DMS 273 (cell line): ENCODE data around the gene NKX6-2.
"Not testable (repeated sequence)": the region's sequence is repeated elsewhere in the genome, so short reads cannot be mapped to it uniquely, and the experiment has no call there.

Experiments
- DNase-seq: peaks from one replicate; lab custom pipeline; 2025; ENCODE audit not compliant: unreplicated experiment; lab: John Stamatoyannopoulos, UW

NKX6-2 gene

GRCh38 chr10:132783940-132784865 is 1.7 kb downstream of the NKX6-2 start:
- DNase-seq = no peak

DNA sequence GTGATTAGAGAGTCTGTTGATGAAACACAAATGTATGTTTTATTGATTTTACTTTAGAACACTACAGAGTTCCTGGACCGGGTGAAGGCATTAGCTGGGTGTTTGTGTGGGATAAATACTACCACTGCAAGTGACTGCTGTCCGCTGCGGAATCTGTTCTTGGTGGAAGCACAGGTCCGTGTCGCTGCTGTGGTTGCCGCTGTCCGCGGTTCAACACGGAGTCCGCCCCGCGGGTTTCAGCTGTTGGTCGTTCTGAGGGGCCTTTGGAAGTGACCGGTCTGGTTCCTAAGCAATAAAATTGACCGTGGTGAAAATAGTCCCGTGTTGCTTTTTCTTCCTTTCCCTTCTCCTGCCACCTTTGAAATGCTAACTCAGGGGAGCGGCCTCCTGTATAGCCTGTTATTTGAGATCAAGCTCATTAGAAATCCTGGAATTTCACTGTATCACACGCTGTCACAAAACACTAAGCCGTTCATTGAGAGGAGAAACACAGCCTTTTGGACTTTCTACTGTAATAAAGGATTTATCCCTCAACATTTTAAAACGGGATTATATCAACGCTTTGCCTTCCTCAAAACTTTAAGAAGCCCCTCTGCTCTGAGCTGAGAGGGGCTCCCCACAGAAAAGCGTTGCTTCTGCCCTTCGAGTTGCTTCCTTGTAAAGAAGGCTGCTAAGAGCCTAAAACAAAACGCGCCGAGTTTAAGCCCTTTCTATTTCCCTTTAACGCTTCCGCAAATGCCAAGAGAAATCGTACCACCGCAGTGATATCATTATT is 2.6 kb downstream of the NKX6-2 start:
- DNase-seq = no peak

- DNase-seq = no peak
Observed at GRCh38 chr10:132781556-132781955, 4.4 kb downstream of the NKX6-2 start.

DNA sequence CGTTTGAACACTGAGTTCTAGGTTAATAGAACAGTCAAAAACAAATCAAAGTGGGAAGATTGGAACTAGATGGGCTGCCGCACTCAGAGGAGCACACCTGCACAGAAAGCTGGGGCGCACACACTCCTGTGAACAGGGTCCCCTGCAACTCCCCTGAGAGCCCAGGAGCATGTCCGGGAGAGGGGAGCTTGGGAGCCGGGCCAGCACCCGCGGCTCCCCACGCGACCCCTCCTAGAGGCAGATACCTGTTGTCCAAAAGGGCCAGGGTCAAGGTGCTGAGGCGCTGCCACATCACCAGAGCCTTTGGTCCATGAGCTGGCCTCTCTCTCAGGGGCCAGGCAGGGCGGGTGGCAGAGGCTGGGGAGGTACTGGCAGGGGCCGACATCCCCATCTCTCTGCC is 5.6 kb downstream of the NKX6-2 start:
- no peak for DNase-seq

DNA sequence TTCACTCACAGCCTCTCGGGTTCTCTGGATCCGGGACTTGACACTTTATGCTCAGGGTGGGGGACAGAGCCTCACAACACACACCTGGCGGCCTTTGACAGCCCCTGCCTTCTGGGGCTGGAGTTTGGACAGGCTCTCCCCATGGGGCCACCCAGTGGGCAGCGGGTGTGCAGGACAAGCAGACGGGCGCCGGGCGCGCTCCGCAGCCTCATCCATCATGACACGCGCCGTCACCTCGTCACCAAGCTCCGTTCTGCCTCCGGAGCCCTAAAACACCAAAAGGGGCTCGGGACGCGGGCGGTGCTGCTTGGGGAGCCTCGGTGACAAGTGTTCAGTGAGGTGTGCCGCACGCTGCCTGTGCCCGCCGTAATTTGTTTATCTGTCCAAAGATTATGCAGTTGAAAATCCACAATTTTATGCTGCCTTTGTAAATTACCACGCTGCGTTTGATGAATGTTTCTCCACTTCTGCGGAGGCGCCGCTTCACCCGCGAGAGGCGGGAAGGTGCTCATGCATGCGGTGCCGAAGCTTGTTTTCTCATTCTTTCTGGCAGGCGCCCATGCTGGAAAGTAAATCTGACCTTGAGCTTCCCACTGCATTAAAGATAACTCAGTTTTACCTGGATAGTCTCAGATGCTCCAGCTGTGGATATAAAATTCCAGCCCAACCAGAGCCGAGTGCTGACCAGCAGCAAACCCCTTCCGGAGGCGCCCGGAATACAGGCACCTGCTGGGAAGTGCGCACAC is 6.2 kb downstream of the NKX6-2 start:
- DNase-seq = no peak

GRCh38 chr10:132777441-132777840 is 8.5 kb downstream of the NKX6-2 start:
- DNase-seq = no peak

DNA sequence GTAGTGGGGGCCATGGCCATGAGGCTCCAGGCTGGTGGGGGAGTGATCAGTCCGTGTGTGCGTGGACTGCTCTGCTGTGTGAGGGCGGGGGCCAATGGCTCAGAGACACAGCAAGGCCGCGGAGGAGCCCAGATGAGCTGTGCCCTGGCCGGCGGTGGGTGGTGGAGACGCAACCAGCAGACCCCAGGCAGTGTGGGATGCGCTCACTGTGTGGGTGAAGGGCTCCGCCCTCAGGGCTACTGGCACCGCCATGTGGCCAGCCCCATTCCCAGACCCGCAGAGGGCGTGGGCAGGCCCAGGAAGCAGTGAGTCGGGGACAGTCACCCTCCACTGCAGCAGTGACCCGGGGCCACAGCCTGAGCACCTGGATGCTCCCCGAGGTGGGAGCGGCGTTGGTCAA is 9.1 kb downstream of the NKX6-2 start:
- no peak for DNase-seq

DNA sequence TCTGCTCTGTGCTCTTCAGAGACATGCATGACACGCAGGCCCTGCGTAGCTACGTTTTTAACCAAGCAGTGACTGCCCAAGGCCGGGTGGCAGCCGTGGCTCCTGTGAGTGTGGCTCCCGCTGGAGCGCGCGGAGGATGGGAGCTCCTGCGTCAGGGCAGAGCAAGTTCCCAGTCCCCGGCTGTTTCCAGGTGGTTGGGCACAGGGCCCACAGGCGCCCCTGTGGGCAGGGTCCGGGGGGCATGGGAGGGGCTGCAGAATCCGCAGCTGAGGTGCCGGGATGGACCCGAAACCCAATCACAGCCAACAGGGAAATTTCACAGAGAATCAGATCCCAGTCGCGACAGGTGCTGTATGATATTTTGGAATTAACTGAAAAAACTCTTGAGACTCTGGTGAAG is 9.8 kb downstream of the NKX6-2 start:
- no peak for DNase-seq

GRCh38 chr10:132774902-132775863 is 10.8 kb downstream of the NKX6-2 start:
- DNase-seq = peak; percentile 21

GRCh38 chr10:132774181-132774901 is 11.6 kb downstream of the NKX6-2 start:
- no peak for DNase-seq

DNA sequence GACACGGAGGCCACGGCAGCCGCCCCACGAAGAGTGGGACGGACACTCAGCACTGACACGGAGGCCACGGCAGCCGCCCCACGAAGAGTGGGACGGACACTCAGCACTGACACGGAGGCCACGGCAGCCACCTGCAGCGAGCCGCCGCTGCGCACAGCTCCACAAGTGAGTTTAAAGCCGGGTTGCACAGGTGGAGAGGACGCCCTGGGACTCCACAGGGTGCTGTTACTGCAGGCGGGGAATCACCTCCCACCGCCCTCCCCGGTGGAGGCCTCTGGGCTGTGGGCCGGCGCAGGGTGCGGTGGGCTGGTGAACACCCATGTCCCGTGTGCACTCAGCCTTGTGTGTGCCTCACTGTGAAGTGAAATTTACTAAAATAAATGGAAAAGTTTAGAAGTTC is 13.1 kb downstream of the NKX6-2 start:
- not testable (repeated sequence) for DNase-seq

- DNase-seq = no peak
Observed at GRCh38 chr10:132770061-132771021, 15.6 kb downstream of the NKX6-2 start.

DNA sequence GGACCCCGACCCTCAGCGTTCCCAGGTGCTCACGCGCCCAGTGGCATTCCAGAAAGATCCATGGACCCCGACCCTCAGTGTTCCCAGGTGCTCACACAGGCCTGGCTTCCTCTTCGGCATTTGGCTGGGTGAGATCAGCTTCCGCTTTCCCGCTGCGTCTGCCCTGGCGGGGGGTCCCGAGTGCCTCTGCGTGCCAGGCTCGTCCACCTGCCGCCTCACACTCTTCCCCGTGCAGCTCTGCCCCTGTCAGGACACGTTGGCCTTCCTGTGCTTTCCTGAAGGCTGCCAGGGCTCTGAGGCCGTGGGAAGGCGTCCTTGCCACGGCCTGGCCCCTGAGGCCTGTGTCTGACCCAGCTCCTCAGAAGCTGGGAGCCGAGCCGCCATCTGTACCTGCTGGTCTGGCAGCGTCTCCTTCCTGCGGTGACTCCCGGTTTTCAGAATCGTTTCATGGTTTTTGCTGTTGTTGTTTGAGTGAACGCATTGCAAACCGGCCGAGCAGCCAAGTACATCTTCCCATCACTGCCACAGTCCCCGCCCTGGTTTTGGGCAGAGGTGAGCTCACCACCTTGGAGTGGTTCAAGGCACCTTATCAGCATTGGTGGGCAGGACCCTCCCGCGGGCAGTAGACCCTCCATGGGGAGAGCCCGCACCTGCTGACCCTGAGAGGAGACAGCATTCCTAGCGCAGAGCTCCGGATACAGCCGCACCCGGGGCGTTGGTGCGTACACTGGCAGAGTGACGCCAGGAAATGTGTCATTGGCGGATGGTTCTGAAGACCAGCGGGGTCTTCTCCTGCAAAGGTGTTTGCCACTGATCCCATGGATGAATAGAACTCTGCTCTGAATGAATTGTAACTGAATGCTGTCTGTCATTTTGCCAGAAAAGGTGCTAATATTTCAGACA is 17.4 kb downstream of the NKX6-2 start:
- no peak for DNase-seq

- no peak for DNase-seq
Observed at GRCh38 chr10:132766291-132766690, 19.7 kb downstream of the NKX6-2 start.

DNA sequence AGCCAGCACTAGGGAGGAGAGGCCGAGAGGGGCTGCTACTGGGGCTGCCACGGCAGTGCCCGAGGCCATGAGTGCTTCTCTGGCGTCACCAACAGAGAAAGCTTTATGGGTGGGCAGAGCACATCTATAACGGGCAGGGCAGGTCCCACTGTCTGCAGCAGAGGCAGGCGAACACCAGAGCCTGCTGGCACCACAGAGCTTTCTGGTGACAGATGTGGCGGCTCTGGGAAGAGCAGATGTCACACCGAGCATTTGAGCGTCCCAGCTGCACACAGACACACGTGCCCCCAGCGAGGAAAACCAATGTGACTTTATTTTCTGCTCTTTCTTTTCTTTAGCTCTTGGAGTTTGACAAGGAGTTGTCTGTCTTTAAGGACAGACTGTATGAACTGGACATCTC is 20.5 kb downstream of the NKX6-2 start:
- peak; percentile 62 for DNase-seq

GRCh38 chr10:132764108-132764507 is 21.8 kb downstream of the NKX6-2 start:
- no peak for DNase-seq

DNA sequence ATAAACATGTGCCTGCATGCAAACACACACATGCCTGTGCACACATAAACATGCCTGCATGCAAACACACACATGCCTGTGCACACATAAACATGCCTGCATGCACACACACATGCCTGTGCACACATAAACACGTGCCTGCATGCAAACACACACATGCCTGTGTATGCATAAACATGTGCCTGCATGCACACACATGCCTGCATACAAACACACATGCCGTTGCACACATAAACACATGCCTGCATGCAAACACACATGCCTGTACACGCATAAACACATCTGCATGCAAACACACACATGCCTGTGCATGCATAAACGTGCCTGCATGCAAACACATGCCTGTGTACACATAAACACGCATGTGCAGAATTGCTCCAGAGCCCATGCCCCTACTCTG is 22.4 kb downstream of the NKX6-2 start:
- DNase-seq = no peak
